Forelimb muscle (tissue), 1 donor: ENCODE measurements around the gene HHIP. TPM values are rescaled to one million over a fixed set of nuclear protein-coding genes. Genes with fewer than 3 reads are reported as not detected.
"Not testable (repeated sequence)": the region's sequence is repeated elsewhere in the genome, so short reads cannot be mapped to it uniquely, and the experiment has no call there.

Source experiments
- DNase-seq: peaks from one replicate; pipeline ENCODE4 v3.0.0-alpha.2; 2013; ENCODE audit warnings: low read depth
- polyA plus RNA-seq: library from polyadenylated mRNA; unstranded; fragments of 120-200 nt; gene quantifications from one replicate; pipeline ENCODE4 v1.2.1, GENCODE V29; 2013; ENCODE audit not compliant: insufficient read length

Gene HHIP
- polyA plus RNA-seq, 1 donor = 3.9 TPM

DNA sequence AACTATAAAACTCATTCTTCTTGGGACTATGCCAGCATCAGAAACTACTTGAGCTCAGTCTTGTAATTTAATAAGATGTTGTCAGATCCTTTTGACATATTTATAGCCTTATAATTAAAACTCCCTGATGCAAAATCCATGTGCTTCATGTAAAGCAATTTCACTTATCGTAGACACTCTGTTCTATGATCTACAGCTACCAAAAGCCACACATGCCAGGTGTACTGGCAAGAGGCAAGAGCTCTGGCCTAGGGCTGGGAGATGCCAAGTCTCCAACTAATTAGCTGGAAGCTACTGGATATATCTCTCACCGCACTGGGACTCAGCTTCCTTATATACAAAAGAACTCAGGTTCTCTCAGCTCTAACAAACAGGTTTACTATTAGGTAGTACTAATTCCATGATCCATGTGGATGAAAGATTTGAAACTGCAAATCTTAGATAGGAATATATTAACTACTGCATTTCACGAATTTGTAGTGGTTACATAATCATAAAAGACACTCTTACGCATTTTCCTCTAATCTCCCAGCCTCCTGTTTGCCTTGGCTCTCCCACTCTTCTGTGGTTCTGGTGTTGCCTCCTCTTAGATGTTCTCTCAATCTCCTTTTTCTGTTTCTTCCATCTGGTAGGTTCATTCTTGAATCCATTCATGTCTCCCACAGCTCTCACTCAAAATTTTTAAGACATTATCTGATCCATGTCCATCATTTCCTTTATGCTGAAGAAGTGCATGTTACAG is 103.0 kb downstream of the HHIP start:
- no peak for DNase-seq

DNA sequence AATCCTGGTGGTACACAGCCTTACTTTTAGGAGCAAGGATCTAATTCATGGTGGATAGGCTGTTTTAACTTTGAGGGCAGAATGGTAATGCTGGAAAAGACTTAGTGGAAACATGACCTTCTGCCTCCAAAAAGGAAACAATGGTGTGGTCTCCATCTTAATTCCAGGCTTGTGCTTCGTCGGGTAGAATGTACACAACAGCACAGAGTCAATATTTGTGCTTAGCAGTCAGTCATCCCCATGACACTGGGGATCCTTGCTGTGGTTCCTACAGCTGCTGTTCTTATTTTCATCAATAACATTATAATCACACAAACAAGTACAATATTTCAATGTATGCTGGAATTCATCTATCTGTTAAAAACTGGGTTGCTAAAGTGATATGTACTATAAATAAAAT is 104.4 kb downstream of the HHIP start:
- no peak for DNase-seq

DNA sequence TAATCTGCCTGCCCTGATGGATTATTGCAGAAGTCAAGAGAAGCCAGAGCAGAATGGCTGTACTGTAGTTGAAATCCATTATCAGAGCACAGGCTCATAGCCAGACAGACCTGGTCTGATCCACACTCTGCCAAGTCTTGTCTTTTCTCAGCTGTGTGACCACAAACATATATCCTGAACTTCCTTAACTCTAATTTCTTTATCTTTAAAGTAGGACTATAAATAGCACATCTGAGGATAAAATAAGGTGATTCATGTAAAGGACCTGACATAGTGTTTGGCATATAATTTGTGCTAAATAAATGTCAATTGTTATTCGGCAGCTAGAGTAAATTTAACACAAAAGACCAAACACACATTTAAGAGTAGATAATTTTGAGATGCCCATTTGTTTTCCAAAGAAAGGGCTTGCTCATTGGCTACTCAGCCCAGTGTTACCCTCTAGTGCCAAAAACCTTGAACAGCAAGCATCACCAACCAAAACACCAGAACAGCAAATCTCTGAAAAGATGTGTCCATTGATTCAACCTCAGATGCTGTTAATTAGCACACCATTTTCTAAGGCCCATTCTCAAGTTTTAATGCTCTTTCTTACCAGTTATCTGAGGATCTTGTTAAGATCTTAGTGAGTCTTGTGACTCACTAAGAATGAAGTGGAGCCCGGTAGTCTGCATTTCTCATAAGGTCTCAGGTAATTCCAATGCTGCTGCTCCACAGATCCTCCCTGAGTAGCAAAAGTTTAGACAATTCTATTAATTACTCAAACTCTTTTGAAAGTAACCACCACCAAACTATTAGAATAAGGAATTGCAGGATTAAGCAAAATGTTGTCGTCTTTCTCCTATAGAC is 108.8 kb downstream of the HHIP start:
- no peak for DNase-seq

DNA sequence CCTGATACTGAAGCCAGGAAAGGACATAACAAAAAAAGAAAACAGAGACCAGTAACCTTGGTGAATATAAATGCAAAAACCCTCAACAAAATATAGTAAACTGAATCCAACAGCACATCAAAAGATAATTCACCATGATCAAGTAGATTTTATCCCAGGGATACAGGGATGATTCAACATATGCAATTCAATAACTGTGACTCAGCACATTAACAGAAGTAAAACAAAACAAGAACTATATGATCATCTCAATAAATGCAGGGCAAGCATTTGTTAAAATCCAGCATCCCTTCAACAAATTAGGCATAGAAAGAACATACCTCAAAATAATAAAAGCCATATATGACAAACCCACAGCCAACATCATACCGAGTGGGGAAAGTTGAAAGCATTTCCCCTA is 112.0 kb downstream of the HHIP start:
- no peak for DNase-seq

DNA sequence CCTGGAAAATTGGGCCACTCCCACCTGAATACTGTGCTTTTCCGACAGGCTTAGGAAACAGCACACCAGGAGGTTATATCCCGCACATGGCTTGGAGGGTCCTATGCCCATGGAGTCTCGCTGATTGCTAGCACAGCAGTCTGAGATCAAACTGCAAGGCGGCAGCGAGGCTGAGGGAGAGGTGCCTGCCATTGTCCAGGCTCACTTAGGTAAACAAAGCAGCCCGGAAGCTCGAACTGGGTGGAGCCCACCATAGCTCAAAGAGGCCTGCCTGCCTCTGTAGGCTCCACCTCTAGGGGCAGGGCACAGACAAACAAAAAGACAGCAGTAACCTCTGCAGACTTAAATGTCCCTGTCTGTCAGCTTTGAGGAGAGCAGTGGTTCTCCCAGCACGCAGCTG is 122.9 kb downstream of the HHIP start:
- not testable (repeated sequence) for DNase-seq

DNA sequence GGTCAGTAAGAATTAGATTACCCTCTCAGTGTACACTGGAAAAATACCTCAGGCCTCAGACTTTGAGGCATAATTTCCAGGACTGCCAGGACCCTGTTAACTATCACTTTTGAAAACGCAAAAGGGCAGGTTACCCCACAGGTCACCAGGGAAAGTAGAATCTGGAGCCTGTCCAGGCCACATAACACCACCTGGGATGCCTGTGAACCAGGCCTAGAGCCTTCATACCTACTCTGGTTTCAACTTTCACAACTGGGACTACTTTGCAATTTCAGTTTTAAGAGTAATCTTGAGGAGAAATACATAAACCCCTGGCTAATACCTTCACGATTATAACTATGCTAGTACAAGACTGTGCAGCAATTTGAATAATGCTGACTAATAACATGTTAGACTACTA is 132.4 kb downstream of the HHIP start:
- DNase-seq = no peak

DNA sequence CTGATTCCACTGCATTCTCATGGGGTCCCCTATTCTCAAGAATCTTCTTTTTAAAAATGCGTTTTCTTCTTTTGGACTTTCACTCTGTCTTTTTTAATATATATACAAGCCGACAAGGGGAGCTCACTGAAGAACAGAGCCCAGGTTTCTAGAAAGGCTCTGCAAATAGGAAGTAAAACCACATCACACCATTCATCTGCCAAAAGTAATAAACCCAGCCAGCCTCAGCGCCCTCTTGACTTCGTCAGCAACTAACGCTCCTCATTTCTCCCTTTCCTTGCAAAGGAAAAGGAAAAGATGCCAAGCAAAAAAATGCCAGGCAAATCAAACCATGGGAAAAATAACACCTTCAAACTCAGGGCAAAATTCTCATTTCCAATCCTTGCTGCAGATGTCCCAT is 136.4 kb downstream of the HHIP start:
- no peak for DNase-seq

DNA sequence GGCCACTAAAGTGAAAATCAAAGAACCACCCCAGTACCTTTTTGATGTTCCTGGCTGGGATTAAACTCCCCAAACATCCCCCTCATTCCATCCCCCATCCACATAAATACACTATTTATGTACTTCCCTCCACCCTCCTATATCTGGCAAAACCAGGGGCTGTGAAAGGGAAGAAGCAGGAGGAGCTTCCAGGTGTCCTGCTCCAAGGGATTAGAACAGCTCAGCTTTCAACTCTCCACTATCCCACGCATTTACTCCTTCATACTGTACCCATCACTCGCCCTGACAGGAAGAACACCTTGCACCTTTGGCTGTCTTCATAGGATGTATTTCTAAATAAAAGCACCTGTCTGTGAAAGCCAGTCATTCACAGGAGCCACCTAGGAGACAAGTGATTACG is 140.0 kb downstream of the HHIP start:
- DNase-seq = no peak

DNA sequence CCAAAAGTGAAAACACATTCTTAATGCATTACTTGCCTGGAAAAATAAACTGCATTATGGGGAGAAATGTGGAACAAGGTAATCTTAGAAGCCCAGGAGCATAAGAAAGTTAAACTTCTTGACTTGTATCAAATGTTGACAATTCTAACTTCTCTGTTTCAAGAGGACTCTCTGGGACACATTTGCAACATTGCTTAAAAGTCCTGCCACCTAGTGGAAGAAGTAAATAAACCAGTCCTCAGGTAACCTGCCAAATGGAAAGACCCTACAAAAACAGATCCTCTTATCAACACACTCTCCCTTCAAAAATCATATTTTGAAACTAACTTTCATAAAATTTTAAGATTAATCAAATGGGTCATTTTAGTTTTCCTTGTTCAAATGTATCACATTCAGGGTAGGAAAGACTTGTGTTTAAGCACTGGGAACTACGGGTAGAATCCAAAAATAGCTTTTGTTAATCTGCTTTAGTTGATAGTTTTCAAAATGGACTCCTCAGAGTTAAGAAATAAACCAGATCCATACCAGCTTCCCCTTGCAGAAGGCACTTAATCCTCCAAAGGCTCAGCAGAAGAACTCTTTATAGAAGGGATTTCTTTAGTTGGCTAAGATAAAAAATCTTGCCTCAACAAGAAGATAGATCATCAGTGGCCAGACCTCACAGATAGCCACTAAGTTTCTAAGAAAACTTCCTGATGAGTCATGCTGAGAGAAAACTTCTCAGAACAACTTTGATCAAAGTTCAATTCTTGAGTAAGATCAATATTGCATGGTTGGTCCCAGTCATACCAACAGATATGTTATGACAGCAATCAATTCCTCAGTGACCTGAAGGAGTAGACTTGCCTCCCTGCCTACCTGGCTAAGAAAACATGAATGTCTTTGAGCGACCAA is 141.7 kb downstream of the HHIP start:
- no peak for DNase-seq

DNA sequence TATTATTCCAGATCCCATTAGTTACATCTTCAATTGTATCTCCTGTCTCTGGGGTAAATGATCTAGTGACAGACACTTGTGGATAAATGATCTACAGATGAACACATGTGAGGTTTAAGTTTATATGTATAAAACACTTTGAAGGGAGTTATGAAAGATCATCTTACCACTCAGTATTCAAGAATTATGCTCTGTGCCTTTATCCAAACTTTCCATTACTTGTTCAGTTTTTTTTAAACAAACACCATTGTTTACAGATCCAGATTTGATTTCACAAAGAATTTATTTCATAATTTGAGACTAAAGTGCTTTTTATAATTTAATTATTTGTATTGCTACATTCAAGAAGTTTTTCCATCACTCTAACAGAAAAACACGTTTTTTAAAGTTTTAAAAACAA is 142.5 kb downstream of the HHIP start:
- no peak for DNase-seq

DNA sequence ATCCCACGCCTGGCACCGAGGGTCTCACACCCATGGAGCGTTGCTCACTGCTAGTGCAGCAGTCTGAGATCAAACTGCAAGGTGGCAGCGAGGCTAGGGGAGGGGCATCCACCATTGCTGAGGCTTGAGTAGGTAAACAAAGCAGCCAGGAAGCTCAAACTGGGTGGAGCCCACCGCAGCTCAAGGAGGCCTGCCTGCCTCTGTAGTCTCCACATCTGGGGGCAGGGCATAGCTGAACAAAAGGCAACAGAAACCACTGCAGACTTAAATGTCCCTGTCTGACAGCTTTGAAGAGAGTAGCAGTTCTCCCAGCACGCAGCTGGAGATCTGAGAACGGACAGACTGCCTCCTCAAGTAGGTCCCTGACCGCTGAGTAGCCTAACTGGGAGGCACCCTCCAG is 146.0 kb downstream of the HHIP start:
- not testable (repeated sequence) for DNase-seq
